ENCODE results near the gene RASGRF2.
"Not testable (repeated sequence)": the region's sequence is repeated elsewhere in the genome, so short reads cannot be mapped to it uniquely, and the experiment has no call there.

DNA sequence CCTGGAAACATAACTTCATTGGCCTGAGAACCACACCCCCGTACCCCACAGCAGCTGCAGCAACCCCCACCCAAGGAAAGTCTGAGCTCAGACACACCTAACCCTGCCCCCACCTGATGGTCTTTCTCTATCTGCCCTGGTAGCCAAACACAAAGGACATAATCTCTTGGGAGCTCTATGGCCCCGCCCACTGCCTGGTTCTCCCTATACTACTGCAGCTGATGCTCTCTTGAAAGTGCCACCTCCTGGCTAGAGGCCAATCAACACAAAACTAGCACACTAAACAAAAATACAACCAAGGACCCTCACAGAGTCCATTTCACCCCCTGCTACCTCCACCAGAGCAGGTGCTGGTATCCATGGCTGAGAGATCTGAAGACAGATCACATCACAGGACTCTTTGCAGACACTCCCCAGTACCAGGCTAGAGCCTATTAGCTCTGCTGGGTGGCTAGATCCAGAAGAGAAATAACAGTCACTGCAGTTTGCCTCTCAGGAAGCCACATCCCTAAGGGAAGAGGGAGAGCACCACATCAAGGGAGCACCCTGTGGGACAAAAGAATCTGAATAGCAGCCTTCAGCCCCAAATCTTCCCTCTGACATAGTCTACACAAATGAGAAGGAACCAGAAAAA lies 310.3 kb downstream of the RASGRF2 start:
- TF ChIP-seq, protein P1, sequence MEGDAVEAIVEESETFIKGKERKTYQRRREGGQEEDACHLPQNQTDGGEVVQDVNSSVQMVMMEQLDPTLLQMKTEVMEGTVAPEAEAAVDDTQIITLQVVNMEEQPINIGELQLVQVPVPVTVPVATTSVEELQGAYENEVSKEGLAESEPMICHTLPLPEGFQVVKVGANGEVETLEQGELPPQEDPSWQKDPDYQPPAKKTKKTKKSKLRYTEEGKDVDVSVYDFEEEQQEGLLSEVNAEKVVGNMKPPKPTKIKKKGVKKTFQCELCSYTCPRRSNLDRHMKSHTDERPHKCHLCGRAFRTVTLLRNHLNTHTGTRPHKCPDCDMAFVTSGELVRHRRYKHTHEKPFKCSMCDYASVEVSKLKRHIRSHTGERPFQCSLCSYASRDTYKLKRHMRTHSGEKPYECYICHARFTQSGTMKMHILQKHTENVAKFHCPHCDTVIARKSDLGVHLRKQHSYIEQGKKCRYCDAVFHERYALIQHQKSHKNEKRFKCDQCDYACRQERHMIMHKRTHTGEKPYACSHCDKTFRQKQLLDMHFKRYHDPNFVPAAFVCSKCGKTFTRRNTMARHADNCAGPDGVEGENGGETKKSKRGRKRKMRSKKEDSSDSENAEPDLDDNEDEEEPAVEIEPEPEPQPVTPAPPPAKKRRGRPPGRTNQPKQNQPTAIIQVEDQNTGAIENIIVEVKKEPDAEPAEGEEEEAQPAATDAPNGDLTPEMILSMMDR (IDR thresholded peaks at IDR 0.05), result not testable (repeated sequence)
- not testable (repeated sequence) for TF ChIP-seq EP300, POLR2A (IDR thresholded peaks at IDR 0.05)
